Fibroblast of mammary gland (primary cell): ENCODE measurements around the gene PCDHA7.
A peak's percentile ranks its signal among the peaks of the same experiment; 100 is the strongest.
"Not testable (repeated sequence)": the region's sequence is repeated elsewhere in the genome, so short reads cannot be mapped to it uniquely, and the experiment has no call there.

Source experiments
- DNase-seq: peaks from one replicate; pipeline ENCODE4 v3.0.0-alpha.2; 2010; ENCODE audit warnings: low read depth
- H3K4me3 ChIP-seq: 2 replicates; pipeline ENCODE4 v1.5.1; 2011; ENCODE audit warnings: low read depth, mild to moderate bottlenecking, low read length, moderate library complexity; ENCODE audit not compliant: control insufficient read depth
- TF ChIP-seq, protein P1 (sequence below): conservative IDR thresholded peaks from 2 replicates; pipeline ENCODE4 v1.5.1; 2011; ENCODE audit warnings: low read depth, low read length, inconsistent platforms; ENCODE audit not compliant: control insufficient read depth, insufficient read depth

Gene PCDHA7

DNA sequence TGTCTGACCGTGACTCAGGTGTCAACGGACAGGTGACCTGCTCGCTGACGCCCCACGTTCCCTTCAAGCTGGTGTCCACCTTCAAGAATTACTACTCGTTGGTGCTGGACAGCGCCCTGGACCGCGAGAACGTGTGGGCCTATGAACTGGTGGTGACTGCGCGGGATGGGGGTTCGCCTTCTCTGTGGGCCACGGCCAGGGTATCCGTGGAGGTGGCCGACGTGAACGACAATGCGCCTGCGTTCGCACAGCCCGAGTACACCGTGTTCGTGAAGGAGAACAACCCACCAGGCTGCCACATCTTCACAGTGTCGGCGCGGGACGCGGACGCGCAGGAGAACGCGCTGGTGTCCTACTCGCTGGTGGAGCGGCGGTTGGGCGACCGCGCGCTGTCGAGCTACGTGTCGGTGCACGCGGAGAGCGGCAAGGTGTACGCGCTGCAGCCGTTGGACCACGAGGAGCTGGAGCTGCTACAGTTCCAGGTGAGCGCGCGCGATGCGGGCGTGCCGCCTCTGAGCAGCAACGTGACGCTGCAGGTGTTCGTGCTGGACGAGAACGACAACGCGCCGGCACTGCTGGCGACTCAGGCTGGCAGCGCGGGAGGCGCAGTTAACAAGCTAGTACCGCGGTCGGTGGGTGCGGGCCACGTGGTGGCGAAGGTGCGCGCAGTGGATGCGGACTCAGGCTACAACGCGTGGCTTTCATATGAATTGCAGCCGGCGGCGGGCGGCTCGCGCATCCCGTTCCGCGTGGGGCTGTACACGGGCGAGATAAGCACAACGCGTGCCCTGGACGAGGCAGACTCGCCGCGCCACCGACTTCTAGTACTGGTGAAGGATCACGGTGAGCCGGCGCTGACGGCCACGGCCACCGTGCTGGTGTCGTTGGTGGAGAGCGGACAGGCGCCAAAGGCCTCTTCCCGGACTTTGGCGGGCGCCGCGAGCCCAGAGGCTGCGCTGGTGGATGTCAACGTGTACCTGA, 36.4 kb downstream of the PCDHA7 start:
- TF ChIP-seq, protein P1, sequence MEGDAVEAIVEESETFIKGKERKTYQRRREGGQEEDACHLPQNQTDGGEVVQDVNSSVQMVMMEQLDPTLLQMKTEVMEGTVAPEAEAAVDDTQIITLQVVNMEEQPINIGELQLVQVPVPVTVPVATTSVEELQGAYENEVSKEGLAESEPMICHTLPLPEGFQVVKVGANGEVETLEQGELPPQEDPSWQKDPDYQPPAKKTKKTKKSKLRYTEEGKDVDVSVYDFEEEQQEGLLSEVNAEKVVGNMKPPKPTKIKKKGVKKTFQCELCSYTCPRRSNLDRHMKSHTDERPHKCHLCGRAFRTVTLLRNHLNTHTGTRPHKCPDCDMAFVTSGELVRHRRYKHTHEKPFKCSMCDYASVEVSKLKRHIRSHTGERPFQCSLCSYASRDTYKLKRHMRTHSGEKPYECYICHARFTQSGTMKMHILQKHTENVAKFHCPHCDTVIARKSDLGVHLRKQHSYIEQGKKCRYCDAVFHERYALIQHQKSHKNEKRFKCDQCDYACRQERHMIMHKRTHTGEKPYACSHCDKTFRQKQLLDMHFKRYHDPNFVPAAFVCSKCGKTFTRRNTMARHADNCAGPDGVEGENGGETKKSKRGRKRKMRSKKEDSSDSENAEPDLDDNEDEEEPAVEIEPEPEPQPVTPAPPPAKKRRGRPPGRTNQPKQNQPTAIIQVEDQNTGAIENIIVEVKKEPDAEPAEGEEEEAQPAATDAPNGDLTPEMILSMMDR = no peak

DNA sequence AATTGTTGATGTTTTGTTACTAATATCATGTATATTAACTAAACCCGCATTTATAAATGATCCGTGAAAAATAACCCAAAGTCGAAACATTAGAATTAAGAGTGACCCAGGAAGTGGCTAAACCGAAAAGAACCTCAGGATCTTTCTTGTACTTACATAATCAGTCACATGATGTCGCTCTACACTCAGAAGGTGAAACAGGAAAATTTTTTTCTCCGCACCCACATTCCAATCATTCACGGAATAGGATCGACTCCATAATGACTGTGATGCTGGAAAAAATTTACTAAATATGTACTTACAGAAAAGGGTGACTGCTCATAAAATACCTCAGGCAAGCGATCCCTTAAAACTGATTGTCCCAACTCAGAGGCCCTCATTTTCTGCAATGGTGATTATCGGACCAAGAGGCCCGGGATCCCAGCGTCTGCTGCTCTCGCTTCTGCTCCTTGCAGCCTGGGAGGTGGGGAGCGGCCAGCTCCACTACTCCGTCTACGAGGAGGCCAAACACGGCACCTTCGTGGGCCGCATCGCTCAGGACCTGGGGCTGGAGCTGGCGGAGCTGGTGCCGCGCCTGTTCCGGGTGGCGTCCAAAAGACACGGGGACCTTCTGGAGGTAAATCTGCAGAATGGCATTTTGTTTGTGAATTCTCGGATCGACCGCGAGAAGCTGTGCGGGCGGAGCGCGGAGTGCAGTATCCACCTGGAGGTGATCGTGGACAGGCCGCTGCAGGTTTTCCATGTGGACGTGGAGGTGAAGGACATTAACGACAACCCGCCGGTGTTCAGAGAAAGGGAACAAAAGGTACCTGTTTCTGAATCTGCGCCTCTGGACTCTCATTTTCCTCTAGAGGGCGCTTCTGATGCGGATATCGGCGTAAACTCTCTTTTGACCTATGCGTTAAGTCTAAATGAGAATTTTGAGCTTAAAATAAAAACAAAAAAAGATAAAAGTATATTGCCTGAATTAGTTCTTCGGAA, 41.3 kb downstream of the PCDHA7 start, which contains the start of gene PCDHA12:
Gene PCDHA12 (plus strand): TSS at position 224 of the 981 bp plus-strand sequence. CDS start 165 bp downstream, at position 389.
- DNase-seq = no peak
- no peak within 1 kb of the TSS for H3K4me3 ChIP-seq
- TF ChIP-seq, protein P1 = no peak

More for the DNA sequence above, 36.4 kb downstream of the PCDHA7 start:
- no peak for DNase-seq
- H3K4me3 ChIP-seq = no peak overlapping the region

- not testable (repeated sequence) for DNase-seq, H3K4me3 ChIP-seq
Measured at GRCh38 chr5:140876541-140877261, 42.6 kb downstream of the PCDHA7 start.

DNA sequence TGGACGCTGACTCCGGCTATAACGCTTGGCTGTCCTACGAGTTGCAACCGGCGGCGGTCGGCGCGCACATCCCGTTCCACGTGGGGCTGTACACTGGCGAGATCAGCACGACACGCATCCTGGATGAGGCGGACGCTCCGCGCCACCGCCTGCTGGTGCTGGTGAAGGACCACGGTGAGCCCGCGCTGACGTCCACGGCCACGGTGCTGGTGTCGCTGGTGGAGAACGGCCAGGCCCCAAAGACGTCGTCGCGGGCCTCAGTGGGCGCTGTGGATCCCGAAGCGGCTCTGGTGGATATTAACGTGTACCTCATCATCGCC, 43.2 kb downstream of the PCDHA7 start:
- H3K4me3 ChIP-seq = no peak overlapping the region
- no peak for DNase-seq
- TF ChIP-seq, protein P1 = no peak

DNA sequence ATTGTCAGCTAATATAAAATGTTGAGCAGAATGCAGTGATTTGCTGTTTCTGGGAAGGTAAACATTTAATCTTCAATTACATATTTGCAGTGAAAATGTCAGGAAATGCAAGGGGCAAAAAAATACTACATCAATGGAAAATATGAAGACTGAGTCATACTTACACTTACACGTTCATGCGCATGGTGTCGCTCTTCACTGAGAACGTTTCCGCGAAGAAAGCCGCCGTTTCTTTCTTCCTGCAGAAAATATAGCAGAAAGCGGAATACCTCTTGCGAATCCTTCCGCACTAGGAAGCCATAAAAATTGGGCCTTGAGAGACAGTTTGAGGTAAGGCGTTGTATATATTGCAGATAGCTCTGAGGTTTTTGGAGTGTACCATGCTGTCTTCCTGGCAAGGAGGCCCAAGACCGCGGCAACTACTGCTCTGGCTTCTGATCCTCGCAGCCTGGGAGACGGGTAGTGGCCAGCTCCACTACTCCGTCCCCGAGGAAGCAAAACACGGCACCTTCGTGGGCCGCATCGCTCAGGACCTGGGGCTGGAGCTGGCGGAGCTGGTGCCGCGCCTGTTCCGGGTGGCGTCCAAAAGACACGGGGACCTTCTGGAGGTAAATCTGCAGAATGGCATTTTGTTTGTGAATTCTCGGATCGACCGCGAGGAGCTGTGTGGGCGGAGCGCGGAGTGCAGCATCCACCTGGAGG, 48.0 kb downstream of the PCDHA7 start, which contains the start of gene PCDHA13:
Gene PCDHA13 (plus strand): TSS at position 236 of the 702 bp plus-strand sequence. CDS start 145 bp downstream, at position 381.
- TF ChIP-seq, protein P1 = peak; percentile 19
- H3K4me3 ChIP-seq = no peak within 1 kb of the TSS
- DNase-seq = peak; percentile 23

GRCh38 chr5:140882591-140882899, 48.5 kb downstream of the PCDHA7 start:
- TF ChIP-seq, protein P1 = no peak
- peak; percentile 5 for DNase-seq
- no peak overlapping the region for H3K4me3 ChIP-seq
